Common myeloid progenitor, CD34-positive (primary cell): ENCODE data around the gene CETP.

Experiments
- CTCF ChIA-PET: fragments of 350-600 bp; sonication (Branson Sonifier 250); formaldehyde crosslinking; loops from one replicate; lab custom pipeline; 2021; ENCODE audit warnings: antibody characterized with exemption; lab: Charles Lee
- POLR2A ChIA-PET: fragments of 350-600 bp; sonication (Branson Sonifier 250); formaldehyde crosslinking; loops from one replicate; lab custom pipeline; 2021; ENCODE audit warnings: antibody characterized with exemption; lab: Charles Lee
- DNase-seq, 3 donors: peaks; one replicate each; pipeline versions ENCODE4 v3.0.0 to v3.0.0-alpha.2; 2013
- H3K27ac ChIP-seq, 2 experiments: 1 replicate in 1 of 2; 2 replicates in 1 of 2; pipeline ENCODE4 v1.7.0; 2013; ENCODE audit warnings: inconsistent platforms in 2 of 2, low read length in 2 of 2, mild to moderate bottlenecking in 2 of 2, low read depth in 1 of 2, moderate library complexity in 1 of 2; ENCODE audit not compliant: severe bottlenecking in 2 of 2, insufficient read depth in 1 of 2, poor library complexity in 1 of 2
- H3K27me3 ChIP-seq, 5 experiments: replicated peaks in 2 of 5; 1 replicate in 3 of 5; 2 replicates in 2 of 5; pipeline versions ENCODE4 v1.6.1 to v1.7.0; 2013; ENCODE audit warnings: low read length in 4 of 5, mild to moderate bottlenecking in 2 of 5, moderate library complexity in 2 of 5, inconsistent platforms in 1 of 5; ENCODE audit not compliant: insufficient read depth in 5 of 5, control insufficient read depth in 4 of 5
- H3K36me3 ChIP-seq, 4 experiments: 1 replicate in 2 of 4; 2 replicates in 2 of 4; pipeline versions ENCODE4 v1.6.1 to v1.7.0; 2013; ENCODE audit warnings: low read length in 3 of 4, control low read depth in 1 of 4, mild to moderate bottlenecking in 1 of 4; ENCODE audit not compliant: control insufficient read depth in 4 of 4, insufficient read depth in 4 of 4
- H3K4me1 ChIP-seq, 4 experiments: 1 replicate in 3 of 4; 2 replicates in 1 of 4; pipeline versions ENCODE4 v1.6.1 to v1.7.1; 2013; ENCODE audit warnings: low read length in 3 of 4, mild to moderate bottlenecking in 3 of 4, control low read depth in 1 of 4, inconsistent platforms in 1 of 4, moderate library complexity in 1 of 4; ENCODE audit not compliant: control insufficient read depth in 4 of 4, insufficient read depth in 4 of 4; ENCODE audit errors: control extremely low read depth in 1 of 4
- H3K4me3 ChIP-seq, 7 experiments: 1 replicate in 4 of 7; 2 replicates in 3 of 7; pipeline versions ENCODE4 v1.5.1 to v1.7.0; 2013; ENCODE audit warnings: mild to moderate bottlenecking in 7 of 7, low read length in 6 of 7, moderate library complexity in 6 of 7, inconsistent platforms in 2 of 7, low read depth in 2 of 7, control low read depth in 1 of 7; ENCODE audit not compliant: insufficient read depth in 4 of 7, control insufficient read depth in 1 of 7; ENCODE audit errors: extremely low read depth in 1 of 7
- H3K9me3 ChIP-seq, 5 experiments: 1 replicate in 4 of 5; 2 replicates in 1 of 5; pipeline versions ENCODE4 v1.6.1 to v1.7.1; 2013; ENCODE audit warnings: low read length in 4 of 5, mild to moderate bottlenecking in 2 of 5, inconsistent platforms in 1 of 5, low read depth in 1 of 5, moderate library complexity in 1 of 5; ENCODE audit not compliant: control insufficient read depth in 4 of 5, insufficient read depth in 2 of 5; ENCODE audit errors: control extremely low read depth in 1 of 5
- WGBS: methylation state at CpG from one replicate; pipeline ENCODE4 v1.1.5; 2013; ENCODE audit not compliant: insufficient coverage; 5-methylcytosine and 5-hydroxymethylcytosine counted together

The CETP gene

GRCh38 chr16:57030346-57030902 is 68.7 kb downstream of the CETP start:
- H3K36me3 ChIP-seq, result peaks cover 0 to 29% (median 13%) of the 10 kb centered on the region in 4 experiments
- POLR2A ChIA-PET, result no interaction called here
- no peak overlapping the region for H3K27ac ChIP-seq
- CTCF ChIA-PET, result interaction anchor here (0.7 to 1.0 kb wide), 2 partner anchors 64 to 65 kb away, joined by 3 read pairs; no protein-coding TSS in a partner anchor
- 93% methylated on average over 2 of the region's 2 CpGs for WGBS
- no peaks in the 10 kb centered on the region for H3K9me3 ChIP-seq
- peaks cover 0 to 16% (median 13%) of the 10 kb centered on the region in 4 experiments for H3K4me1 ChIP-seq
- no peaks in the 10 kb centered on the region for H3K27me3 ChIP-seq
- DNase-seq, result no peak
- H3K4me3 ChIP-seq, result no peak overlapping the region

- no peaks in the 10 kb centered on the region for H3K27me3 ChIP-seq
- CTCF ChIA-PET, result interaction anchor here (0.7 to 1.0 kb wide), 3 partner anchors 65 to 66 kb away, joined by 3 read pairs; no protein-coding TSS in a partner anchor
- H3K36me3 ChIP-seq, result peaks cover 0 to 29% (median 13%) of the 10 kb centered on the region in 4 experiments
- no peak overlapping the region for H3K27ac ChIP-seq
- no peaks in the 10 kb centered on the region for H3K9me3 ChIP-seq
- POLR2A ChIA-PET, result no interaction called here
- no peak overlapping the region for H3K4me3 ChIP-seq
- H3K4me1 ChIP-seq, result peaks cover 0 to 9% (median 7%) of the 10 kb centered on the region in 4 experiments
- WGBS, result 100% methylated on average over 1 of the region's 4 CpGs
- no peak for DNase-seq
Measured at GRCh38 chr16:57031156-57031555, 69.4 kb downstream of the CETP start.

- H3K36me3 ChIP-seq, result peaks cover 0 to 29% (median 12%) of the 10 kb centered on the region in 4 experiments
- no peaks in the 10 kb centered on the region for H3K27me3 ChIP-seq
- no peak overlapping the region for H3K27ac ChIP-seq
- peaks cover 0 to 11% (median 5%) of the 10 kb centered on the region in 4 experiments for H3K4me1 ChIP-seq
- ChIA-PET POLR2A (interaction anchor here (0.6 kb wide), 1 partner anchor 29 kb away, joined by 3 read pairs; no protein-coding TSS in a partner anchor), CTCF (interaction anchor here (0.8 to 2.0 kb wide), 5 partner anchors 9 to 67 kb away, joined by 3 to 7 read pairs (median 3); no protein-coding TSS in a partner anchor)
- no peak overlapping the region for H3K4me3 ChIP-seq
- no peak for DNase-seq
- H3K9me3 ChIP-seq, result no peaks in the 10 kb centered on the region
Measured at GRCh38 chr16:57032346-57032745, 70.6 kb downstream of the CETP start.

- Histone ChIP-seq H3K4me3 (no peak overlapping the region), H3K27ac (no peak overlapping the region), H3K27me3 (no peaks in the 10 kb centered on the region), H3K9me3 (no peaks in the 10 kb centered on the region), H3K4me1 (peaks cover 2 to 17% (median 8%) of the 10 kb centered on the region in 4 experiments), H3K36me3 (peaks cover 0 to 29% (median 12%) of the 10 kb centered on the region in 4 experiments)
- CTCF ChIA-PET, result interaction anchor here (0.9 to 2.0 kb wide), 4 partner anchors 9 to 69 kb away, joined by 3 to 7 read pairs (median 4); no protein-coding TSS in a partner anchor
- WGBS, result 96% methylated on average over 5 of the region's 5 CpGs
- POLR2A ChIA-PET, result no interaction called here
- DNase-seq, result no peak
Measured at GRCh38 chr16:57032931-57033330, 71.2 kb downstream of the CETP start.
